H54 (cell line): ENCODE measurements around the gene APOL1.

Experiments used
- DNase-seq: peaks from one replicate; pipeline ENCODE4 v3.0.0; 2011; ENCODE audit warnings: low spot score, mixed read lengths; ENCODE audit not compliant: insufficient read length
- FAIRE-seq: peaks from 3 replicates; lab custom pipeline; 2011; peaks lifted over from hg19 to GRCh38; lab: Jason Lieb, UNC
- POLR2A ChIP-seq: IDR thresholded peaks from 2 replicates; pipeline ENCODE4 v1.6.1; 2011; ENCODE audit warnings: low read depth, mild to moderate bottlenecking, low read length

The APOL1 gene

DNA sequence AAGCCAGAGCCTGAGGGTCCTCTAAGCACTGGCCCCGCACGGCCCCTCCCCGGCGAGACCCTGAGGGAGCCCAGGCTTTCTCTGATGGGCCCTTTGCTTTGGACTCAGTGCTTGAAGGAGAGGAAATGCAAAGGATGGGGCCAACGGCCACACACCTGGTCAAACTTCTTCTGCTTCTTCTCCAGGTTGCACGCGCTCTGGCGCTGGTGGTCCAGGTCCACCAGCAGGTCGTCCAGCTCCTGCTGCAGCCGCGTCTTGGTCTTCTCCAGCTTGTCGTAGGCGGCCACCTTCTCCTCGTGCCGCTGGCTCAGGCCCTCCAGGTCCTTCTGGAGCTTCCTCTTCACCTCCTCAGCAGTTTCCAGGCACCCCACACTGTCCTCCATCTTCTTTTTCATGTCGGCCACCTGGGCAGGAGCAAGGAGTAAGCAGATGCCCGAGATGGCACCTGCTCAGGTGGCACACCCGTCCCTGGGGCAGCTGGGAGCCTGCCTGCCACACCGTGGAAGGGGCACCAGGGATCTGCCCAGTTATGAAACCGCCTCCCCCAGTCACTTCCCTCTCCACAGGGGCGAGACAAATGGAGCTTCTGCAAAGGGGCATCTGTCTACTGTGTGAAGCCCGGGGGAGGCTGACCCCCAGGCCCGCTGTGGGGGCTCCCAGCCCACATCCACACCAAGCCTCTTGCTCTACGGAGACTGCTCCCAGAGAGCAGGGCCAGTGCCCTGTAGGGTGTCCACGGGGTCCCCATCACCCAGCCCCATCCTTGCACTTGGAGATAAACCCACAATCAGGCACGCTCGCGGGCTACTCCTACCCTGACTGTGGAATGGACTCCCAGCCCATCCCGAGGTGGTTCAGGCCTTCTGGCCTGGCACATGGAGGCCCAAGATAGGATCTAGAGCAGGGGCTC, 39.2 kb downstream of the APOL1 start:
- TF ChIP-seq POLR2A: no peak
- DNase-seq (no peak), FAIRE-seq (no peak)

DNA sequence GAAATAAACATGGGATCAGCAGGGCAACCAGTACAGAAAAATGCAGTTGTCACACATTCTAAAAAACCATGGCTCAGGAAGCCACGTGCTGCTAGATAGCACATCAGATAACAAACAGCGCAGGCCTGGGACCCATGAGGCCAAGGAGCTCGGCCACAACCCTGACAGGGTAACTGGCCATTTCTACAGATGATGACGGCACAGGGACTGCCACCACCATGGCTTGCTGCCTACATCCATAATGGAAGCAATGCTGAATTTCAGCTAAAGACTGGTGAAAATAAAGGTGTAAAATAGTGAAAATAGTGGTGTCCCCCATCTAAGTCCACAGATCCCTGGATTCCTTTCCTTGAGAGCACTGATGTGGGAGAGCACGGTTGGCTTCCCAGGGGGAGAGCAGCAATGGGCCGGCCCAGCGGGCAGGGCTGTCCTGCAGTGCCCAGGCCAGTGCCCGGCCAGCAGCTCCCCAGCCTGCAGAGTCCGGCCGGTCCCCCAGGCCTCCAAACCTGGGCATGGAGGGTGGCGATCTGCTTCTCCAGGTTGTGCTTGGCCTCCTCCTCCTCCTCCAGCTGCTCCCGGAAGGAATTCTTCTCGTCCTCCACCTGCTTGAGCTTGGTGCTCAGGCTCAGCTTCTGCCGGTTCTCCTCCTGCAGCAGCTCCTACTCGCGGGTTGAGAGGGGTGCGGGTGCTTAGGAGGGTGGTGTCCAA, 40.0 kb downstream of the APOL1 start:
- TF ChIP-seq POLR2A: no peak
- DNase-seq (no peak), FAIRE-seq (no peak)

DNA sequence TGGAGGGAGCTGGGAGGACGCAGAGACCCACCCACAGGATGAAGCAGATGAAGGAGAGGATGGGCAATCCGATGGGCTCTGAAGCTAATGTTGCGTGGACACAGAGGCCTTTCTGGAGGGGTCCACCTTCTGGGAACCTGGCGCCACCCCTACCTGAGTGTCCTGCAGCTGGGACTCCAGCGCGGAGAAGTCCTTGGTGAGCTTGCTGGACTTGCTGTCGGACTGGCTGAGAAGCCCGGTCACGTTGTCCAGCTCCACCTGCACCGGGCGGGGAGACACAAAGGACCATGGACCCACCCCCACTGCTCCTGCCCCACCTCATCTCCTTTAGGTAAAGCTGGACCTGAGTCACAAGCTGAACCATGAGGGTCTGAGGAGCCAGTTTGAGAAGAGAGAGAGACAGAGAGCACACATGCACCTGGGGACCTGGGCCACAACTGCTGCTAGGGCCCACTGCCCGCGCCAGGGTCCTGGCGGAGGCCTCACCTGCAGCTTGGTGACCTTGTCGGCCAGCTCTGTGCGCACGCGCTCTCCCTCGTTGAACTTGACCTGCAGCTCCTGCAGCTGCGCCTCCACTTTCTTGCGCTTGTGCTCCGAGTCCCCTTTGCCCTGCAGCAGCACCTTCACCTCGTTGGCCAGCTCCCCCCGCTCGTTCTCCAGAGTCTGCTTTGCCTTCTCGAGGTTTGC, 40.8 kb downstream of the APOL1 start:
- DNase-seq: no peak
- no peak for FAIRE-seq
- TF ChIP-seq POLR2A: no peak

DNA sequence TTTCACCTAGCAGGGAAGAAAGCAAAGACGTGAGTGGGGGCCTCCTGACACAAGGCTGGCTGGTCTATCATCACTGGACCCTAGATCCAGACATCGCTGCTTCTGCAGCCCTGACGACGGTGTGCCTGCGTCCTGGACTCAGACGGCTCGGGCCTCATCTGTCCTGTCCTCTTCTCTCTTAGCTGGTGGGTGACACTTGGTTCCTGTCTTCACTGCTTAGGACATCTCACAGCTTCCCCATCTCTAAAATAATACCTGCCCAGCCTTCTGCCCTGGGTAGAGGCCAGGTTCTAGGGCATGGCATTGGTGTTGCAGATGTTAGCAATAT, 41.3 kb downstream of the APOL1 start:
- FAIRE-seq (no peak), DNase-seq (no peak)
- no peak for TF ChIP-seq POLR2A

DNA sequence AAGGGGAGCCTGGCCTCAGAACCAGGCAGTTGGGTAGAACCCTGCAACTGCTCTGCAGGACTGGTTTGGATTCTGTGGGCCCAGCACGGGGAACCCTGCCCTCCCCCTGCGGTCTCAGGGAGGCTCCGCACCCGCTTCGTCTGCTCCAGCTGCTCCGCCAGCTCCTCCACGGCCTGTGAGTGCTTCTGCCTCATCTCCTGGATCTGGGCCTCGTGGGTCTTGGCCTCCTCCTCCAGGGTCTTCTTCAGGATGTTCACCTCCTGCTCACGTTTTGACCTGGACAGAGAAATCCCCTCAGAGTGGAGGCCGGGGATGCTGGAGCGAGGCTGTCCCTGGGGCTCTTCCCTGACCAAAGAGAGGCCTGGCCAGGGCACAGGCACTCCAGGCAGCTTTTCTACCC, 41.9 kb downstream of the APOL1 start:
- TF ChIP-seq POLR2A: no peak
- DNase-seq: no peak
- FAIRE-seq: no peak

DNA sequence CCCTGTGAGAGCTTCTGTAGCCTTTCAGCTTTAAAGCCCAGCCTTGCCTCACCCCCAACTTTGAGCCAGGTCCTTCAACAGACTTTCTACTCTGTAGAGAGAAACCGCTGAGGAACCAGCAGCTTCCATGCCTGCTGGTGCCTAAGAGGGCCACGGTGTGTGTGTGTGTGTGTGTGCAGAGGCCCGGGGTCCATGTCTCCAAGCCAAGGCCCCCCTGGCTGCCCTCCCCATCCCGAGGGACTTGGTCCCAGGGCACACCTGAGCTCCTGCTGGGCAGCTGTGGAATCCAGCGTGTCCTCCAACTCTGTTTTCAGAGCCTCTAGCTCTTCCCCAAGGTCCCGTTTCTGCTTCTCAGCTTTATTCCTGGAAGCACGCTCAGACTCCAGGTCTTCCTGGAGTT, 42.3 kb downstream of the APOL1 start:
- no peak for DNase-seq
- TF ChIP-seq POLR2A: no peak
- FAIRE-seq: no peak

DNA sequence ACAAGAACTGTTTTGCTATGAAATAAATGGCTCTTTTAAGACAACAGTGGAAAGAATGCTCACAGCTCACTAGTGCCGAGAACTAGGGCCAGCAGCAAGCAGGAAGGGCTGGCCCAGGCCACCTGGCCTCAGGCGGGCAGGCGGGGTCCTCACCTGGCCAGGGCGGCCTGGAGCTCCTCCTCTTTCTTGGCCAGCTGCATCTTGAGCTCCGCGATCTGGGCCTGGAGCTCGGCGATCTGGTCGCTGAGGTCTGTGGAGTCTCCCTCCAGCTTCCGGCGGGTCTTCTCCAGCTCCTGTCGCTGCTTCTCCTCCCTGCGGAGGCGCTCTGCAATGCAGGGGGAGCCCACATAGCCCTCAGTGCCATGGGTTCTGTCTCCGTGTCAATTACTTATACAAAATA, 43.8 kb downstream of the APOL1 start:
- no peak for FAIRE-seq
- no peak for TF ChIP-seq POLR2A
- no peak for DNase-seq

DNA sequence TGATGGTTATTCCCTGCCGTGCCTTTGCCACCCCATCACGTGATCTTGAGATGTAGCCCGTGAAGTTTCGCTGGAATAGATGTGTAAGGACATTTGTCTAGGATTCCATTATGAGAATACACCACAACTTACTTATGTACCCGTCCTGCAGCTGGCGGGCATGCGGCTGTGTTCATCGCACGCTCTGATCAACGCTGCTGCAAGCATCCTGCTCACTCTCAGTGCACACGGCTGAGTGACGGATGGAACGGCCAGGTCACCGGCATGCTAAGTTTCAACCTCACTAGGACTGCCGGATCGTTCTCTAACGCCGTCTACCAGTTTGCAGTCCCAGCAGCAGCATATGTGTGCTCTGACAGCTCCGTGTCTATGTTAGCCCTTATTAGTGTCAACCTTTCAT, 44.6 kb downstream of the APOL1 start:
- no peak for TF ChIP-seq POLR2A
- no peak for DNase-seq
- no peak for FAIRE-seq

DNA sequence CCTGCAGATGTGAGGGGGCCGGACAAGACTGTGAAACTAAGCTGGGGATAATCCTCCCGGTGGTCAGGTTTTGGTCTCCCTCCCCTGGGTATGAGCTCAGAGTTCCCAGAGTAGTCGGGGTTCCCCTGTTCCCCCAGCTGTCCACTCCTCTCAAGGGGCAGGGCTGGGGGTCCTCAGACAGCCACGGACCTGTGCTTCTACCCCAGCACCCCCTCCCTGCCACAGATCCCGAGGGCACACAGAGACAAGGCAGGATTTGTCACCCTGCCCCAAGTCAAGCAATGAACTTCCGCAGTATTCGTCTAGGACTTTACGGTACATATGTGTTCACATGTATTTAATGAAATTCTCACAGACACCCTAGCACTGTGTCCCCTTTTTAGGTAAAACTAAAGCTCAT, 45.2 kb downstream of the APOL1 start:
- TF ChIP-seq POLR2A: no peak
- DNase-seq: no peak
- FAIRE-seq: no peak

DNA sequence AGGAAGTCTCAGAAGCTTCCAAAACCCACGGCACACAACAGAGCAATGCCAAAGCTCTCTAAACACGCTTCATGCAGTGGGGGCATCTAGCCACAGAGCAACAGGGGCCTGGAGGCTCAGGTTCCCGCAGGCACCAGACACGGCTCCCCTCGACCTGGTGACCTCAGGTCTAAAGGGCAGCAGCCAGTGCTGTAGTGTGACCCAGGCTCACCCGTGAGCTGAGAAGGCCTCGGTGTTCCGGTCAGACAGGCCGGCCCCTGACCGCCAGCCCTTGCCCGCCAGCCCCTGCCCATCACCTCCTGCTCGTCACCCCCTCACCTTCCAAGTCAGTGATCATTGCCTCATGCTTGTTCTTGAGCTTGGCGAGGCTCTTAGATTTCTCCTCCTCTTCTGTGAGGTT, 45.7 kb downstream of the APOL1 start:
- DNase-seq: no peak
- FAIRE-seq: no peak
- TF ChIP-seq POLR2A: no peak

DNA sequence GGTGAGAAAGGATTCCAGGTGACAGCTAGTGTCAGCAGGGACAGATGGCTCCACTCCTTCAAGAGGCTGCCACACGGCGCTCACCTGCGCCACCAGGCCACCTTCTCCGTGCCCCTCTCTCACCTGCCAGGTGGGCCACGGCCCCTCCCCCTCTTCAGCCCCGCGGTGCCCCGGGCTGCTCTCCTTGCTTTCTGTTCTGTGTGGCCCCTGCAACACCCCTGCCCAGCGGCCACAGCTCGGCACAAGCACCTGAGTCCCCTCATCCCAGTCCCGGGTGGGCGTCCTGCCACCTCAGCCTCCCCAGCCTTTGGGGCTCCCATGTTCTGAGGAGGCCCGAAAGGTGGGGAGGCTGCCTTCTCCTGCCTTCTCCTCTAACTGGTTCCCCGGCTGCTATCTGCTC, 46.4 kb downstream of the APOL1 start:
- TF ChIP-seq POLR2A: no peak
- DNase-seq: no peak
- FAIRE-seq: no peak

DNA sequence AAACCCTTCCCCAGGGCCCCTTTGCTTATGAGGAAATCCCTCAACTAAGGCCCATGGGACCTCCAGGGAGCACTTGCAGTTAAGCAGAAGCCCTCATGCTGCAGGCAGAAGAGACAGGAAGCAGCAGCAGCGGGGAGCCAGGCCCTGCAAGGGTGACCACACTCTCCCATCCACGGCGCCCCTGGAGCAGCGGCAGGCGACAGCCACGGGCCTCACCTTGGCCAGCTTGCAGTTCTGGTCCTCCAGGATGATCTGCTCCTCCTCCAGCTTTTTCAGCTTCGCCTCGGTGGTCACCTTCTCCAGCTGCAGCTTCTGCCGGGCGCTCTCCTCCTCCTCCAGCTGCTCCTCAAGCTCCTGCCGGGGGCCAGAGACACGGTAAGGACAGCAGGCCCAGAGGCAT, 47.0 kb downstream of the APOL1 start:
- TF ChIP-seq POLR2A: no peak
- FAIRE-seq (no peak), DNase-seq (no peak)

DNA sequence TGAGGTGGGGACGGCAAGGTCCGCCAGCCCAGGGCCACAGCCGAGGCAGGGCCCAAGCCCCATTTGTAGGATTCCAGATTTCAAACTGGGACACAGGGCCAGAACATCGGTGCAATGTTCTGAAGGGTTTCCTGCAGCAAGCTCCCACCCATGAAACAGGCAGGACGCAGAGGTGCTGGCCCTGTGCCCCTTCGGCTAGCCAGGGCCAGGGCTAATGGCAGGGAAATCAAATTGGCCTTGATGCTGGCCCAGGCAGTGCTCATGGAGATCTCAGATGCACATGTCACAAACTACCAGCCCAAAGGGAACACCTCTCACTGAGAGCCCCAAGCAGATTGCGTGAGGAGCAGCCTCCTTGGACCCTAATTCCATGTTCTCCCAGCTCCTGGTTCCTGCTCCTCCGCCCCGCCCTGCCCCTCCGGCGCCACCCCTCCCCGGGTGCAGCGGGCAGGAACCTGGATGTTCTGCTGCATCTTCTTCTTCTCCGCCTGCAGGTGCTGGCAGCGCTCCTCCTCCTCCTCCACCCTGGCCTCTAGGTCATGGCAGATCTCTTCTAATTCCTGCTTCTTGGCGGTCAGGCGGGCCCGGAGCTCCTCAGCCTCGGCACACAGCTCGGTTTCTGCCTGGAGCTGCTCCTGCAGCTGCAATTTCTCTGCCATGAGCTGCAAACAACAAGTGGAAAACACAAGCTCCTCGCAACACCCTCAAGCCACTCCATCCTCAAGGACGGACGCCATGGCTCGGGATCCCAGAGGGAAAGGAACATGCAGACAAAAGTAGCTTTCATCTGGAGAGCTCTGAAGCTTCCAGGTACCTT, 47.7 kb downstream of the APOL1 start:
- no peak for FAIRE-seq
- TF ChIP-seq POLR2A: no peak
- DNase-seq: no peak

DNA sequence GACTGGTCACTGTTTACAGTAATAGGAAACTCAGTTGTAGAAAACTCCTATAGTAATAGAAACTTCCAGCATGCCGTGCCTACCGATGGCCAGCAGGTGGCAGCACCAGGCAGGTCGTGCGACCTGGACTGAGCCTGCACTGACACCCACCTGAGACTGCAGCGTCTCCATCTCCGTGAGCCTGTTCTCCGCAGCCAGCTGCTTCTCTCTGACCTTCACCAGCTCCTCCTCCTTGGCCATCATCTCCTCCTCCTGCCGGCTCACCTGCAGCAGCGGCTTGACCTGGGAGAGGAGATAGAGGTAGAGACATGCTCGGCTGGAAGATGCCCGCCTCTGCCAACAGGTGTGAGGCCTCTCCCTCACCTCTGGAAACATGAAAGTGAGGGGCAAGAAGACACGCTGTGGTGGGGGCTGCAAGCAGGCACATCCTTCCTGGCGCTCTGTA, 48.5 kb downstream of the APOL1 start:
- no peak for DNase-seq
- FAIRE-seq: no peak

More for the DNA sequence above, 48.5 kb downstream of the APOL1 start:
- no peak for TF ChIP-seq POLR2A
